Astrocyte (in vitro differentiated cells and primary cell): Measurements from ENCODE around the gene ODF4. TPM values are rescaled to one million over a fixed set of nuclear protein-coding genes. Genes with fewer than 3 reads are reported as not detected.

ENCODE experiments used
- DNase-seq: peaks from one replicate; pipeline ENCODE4 v3.0.0-alpha.2; 2010; ENCODE audit warnings: low read depth
- FAIRE-seq: peaks from 2 replicates; lab custom pipeline; 2011; peaks lifted over from hg19 to GRCh38; lab: Jason Lieb, UNC
- H2AFZ ChIP-seq: 2 replicates; pipeline ENCODE4 v1.6.0; 2012; ENCODE audit warnings: low read depth, low read length, inconsistent platforms
- H3K27ac ChIP-seq: 2 replicates; pipeline ENCODE4 v1.5.1; 2011; ENCODE audit warnings: low read depth, low read length, inconsistent platforms
- H3K27me3 ChIP-seq: 2 replicates; pipeline ENCODE4 v1.6.0; 2011; ENCODE audit warnings: low read length, inconsistent platforms; ENCODE audit not compliant: insufficient read depth
- H3K36me3 ChIP-seq: 2 replicates; pipeline ENCODE4 v1.5.1; 2011; ENCODE audit warnings: low read length, inconsistent platforms; ENCODE audit not compliant: insufficient read depth
- H3K4me1 ChIP-seq: 2 replicates; pipeline ENCODE4 v1.5.1; 2011; ENCODE audit warnings: low read length, inconsistent platforms; ENCODE audit not compliant: insufficient read depth
- H3K4me2 ChIP-seq: 2 replicates; pipeline ENCODE4 v1.6.0; 2012; ENCODE audit warnings: low read length, inconsistent platforms
- H3K4me3 ChIP-seq: 2 replicates; pipeline ENCODE4 v1.5.1; 2011; ENCODE audit warnings: low read depth, mild to moderate bottlenecking, low read length, inconsistent platforms; ENCODE audit not compliant: insufficient read depth
- H3K79me2 ChIP-seq: 2 replicates; pipeline ENCODE4 v1.6.0; 2012; ENCODE audit warnings: mild to moderate bottlenecking, low read length, inconsistent platforms; ENCODE audit not compliant: insufficient read depth
- H3K9ac ChIP-seq: 2 replicates; pipeline ENCODE4 v1.6.0; 2012; ENCODE audit warnings: mild to moderate bottlenecking, low read length, inconsistent platforms
- H3K9me3 ChIP-seq: 2 replicates; pipeline ENCODE4 v1.5.1; 2012; ENCODE audit warnings: low read depth, mild to moderate bottlenecking, low read length, inconsistent platforms; ENCODE audit not compliant: insufficient read depth
- H4K20me1 ChIP-seq: 2 replicates; pipeline ENCODE4 v1.6.0; 2012; ENCODE audit warnings: low read length, inconsistent platforms; ENCODE audit not compliant: insufficient read depth
- H3K27ac Mint-ChIP-seq: one replicate; pipeline ENCODE4 v1.8.0; 2021; ENCODE audit warnings: mild to moderate bottlenecking, mixed read lengths; ENCODE audit not compliant: unreplicated experiment
- H3K27me3 Mint-ChIP-seq: one replicate; pipeline ENCODE4 v1.8.0; 2021; ENCODE audit warnings: low read depth, mixed read lengths; ENCODE audit not compliant: unreplicated experiment
- H3K36me3 Mint-ChIP-seq: one replicate; pipeline ENCODE4 v1.8.0; 2021; ENCODE audit warnings: low read depth, mixed read lengths; ENCODE audit not compliant: unreplicated experiment
- H3K4me1 Mint-ChIP-seq: one replicate; pipeline ENCODE4 v1.8.0; 2021; ENCODE audit warnings: low read depth, mixed read lengths; ENCODE audit not compliant: unreplicated experiment
- H3K4me3 Mint-ChIP-seq: one replicate; pipeline ENCODE4 v1.8.0; 2021; ENCODE audit warnings: mild to moderate bottlenecking, moderate library complexity, mixed read lengths; ENCODE audit not compliant: unreplicated experiment
- H3K9me3 Mint-ChIP-seq: one replicate; pipeline ENCODE4 v1.8.0; 2021; ENCODE audit warnings: mild to moderate bottlenecking, mixed read lengths; ENCODE audit not compliant: unreplicated experiment
- EZH2 ChIP-seq: IDR thresholded peaks from 2 replicates; pipeline ENCODE4 v1.6.1; 2012; ENCODE audit warnings: mild to moderate bottlenecking, low read length, inconsistent platforms; ENCODE audit not compliant: insufficient read depth
- total RNA-seq: library from RNA; stranded (reverse); gene quantifications from 2 replicates; pipeline ENCODE4 v1.2.1, GENCODE V29; 2021
- TF ChIP-seq, protein P1 (sequence below): IDR thresholded peaks from 2 replicates; pipeline ENCODE4 v1.5.1; 2011; ENCODE audit warnings: low read depth, mild to moderate bottlenecking, inconsistent platforms, low read length, moderate library complexity; ENCODE audit not compliant: insufficient read depth

Gene ODF4
- total RNA-seq, 1 donor from 2014 or later = not detected

DNA sequence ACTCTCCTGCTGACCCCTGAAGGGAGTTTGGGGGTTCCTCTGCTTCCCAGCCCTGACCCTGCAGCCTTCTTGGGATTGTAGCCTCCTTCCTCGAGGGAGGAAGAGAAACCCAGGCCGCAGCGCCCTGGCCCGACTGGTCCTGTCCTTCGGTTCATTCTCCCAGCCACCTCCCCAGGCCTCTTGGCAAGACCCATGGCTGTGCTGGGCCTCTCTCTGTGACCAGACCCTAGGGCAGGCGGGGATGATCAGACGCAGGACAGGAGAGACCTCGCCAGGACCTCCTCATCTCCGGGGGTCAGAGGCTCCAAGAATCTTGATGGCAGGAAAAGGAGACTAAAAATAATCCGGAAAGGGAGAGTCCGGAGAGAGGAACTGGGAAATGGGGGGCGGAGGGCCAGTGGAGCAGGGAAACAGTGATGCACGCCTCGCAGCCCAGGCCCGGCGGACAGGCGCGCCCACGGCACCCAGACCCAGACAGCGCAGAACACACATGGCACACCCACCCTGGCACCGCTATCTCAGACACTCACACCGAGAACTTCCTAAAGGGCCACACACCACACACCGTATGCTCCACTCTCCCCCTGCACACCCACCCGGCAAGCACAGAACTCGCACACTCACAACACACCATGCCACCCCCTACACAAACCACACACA, 28.4 kb upstream of the ODF4 start:
- H3K4me3 ChIP-seq = no peak overlapping the region
- H3K36me3 ChIP-seq = no peaks in the 10 kb centered on the region
- Mint-ChIP-seq H3K27ac (no peak overlapping the region), H3K36me3 (no peaks in the 10 kb centered on the region), H3K27me3 (peaks cover 41% of the 10 kb centered on the region), H3K9me3 (no peaks in the 10 kb centered on the region), H3K4me3 (no peak overlapping the region), H3K4me1 (peaks cover 11% of the 10 kb centered on the region)
- no peak overlapping the region for H3K4me2 ChIP-seq
- no peak for FAIRE-seq
- H2AFZ ChIP-seq = no peak overlapping the region
- peaks cover 30% of the 10 kb centered on the region for H3K27me3 ChIP-seq
- TF ChIP-seq, protein P1, sequence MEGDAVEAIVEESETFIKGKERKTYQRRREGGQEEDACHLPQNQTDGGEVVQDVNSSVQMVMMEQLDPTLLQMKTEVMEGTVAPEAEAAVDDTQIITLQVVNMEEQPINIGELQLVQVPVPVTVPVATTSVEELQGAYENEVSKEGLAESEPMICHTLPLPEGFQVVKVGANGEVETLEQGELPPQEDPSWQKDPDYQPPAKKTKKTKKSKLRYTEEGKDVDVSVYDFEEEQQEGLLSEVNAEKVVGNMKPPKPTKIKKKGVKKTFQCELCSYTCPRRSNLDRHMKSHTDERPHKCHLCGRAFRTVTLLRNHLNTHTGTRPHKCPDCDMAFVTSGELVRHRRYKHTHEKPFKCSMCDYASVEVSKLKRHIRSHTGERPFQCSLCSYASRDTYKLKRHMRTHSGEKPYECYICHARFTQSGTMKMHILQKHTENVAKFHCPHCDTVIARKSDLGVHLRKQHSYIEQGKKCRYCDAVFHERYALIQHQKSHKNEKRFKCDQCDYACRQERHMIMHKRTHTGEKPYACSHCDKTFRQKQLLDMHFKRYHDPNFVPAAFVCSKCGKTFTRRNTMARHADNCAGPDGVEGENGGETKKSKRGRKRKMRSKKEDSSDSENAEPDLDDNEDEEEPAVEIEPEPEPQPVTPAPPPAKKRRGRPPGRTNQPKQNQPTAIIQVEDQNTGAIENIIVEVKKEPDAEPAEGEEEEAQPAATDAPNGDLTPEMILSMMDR = no peak
- TF ChIP-seq EZH2 = no peak
- no peaks in the 10 kb centered on the region for H4K20me1 ChIP-seq
- H3K4me1 ChIP-seq = no peaks in the 10 kb centered on the region
- no peak overlapping the region for H3K9ac ChIP-seq
- no peak overlapping the region for H3K27ac ChIP-seq
- H3K9me3 ChIP-seq = no peaks in the 10 kb centered on the region
- no peak for DNase-seq
- H3K79me2 ChIP-seq = no peaks in the 10 kb centered on the region

DNA sequence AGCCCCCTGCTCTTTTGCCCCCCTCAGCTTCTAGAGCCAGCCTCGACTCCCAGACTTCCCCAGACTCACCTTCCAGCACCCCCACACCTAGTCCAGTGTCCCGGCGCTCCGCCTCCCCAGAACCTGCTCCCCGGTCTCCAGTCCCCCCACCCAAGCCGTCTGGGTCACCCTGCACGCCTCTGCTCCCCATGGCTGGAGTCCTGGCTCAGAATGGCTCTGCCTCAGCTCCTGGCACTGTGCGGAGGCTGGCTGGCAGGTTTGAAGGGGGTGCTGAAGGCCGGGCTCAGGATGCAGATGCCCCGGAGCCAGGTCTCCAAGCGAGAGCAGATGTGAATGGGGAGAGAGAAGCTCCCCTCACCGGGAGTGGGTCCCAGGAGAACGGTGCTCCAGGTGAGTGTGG, 27.4 kb upstream of the ODF4 start:
- Histone ChIP-seq H3K27ac (no peak overlapping the region), H3K27me3 (peaks cover 34% of the 10 kb centered on the region), H3K4me3 (no peak overlapping the region), H3K36me3 (no peaks in the 10 kb centered on the region), H2AFZ (no peak overlapping the region), H4K20me1 (no peaks in the 10 kb centered on the region), H3K9me3 (no peaks in the 10 kb centered on the region), H3K9ac (no peak overlapping the region), H3K4me1 (no peaks in the 10 kb centered on the region), H3K79me2 (no peaks in the 10 kb centered on the region), H3K4me2 (no peak overlapping the region)
- Mint-ChIP-seq H3K27ac (no peak overlapping the region), H3K4me3 (no peak overlapping the region), H3K27me3 (peaks cover 49% of the 10 kb centered on the region), H3K4me1 (peaks cover 11% of the 10 kb centered on the region), H3K36me3 (no peaks in the 10 kb centered on the region), H3K9me3 (no peaks in the 10 kb centered on the region)
- FAIRE-seq = no peak
- no peak for DNase-seq
- TF ChIP-seq, protein P1 = no peak
- no peak for TF ChIP-seq EZH2
